Measurements from ENCODE around the gene RHNO1. TPM values are rescaled to one million over a fixed set of nuclear protein-coding genes. Genes with fewer than 3 reads are reported as not detected.
"Not testable (repeated sequence)": the region's sequence is repeated elsewhere in the genome, so short reads cannot be mapped to it uniquely, and the experiment has no call there.

RHNO1 gene
- total and polyA plus RNA-seq, 4 donors: 11.0 to 19.0 (median 15.2) TPM

GRCh38 chr12:2858334-2858733, 18.7 kb upstream of the RHNO1 start:
- no peak overlapping the region for H3K9ac ChIP-seq (ENCODE audit: insufficient read depth in 1 of 2, low read length in 2 of 2)
- peak overlapping the region in 1 of 2 donors; percentile 10 for H3K27ac ChIP-seq (ENCODE audit: low read depth in 1 of 2, low read length in 1 of 2)
- no peaks in the 10 kb centered on the region for H3K27me3 ChIP-seq (ENCODE audit: control insufficient read depth in 3 of 3, insufficient read depth in 3 of 3, low read length in 2 of 3)
- TF ChIP-seq CTCF (IDR thresholded peaks at IDR 0.05; ENCODE audit: control extremely low read depth, extremely low read depth): no peak
- H3K9me3 ChIP-seq (ENCODE audit: control insufficient read depth in 4 of 4, insufficient read depth in 3 of 4, low read length in 3 of 4): no peaks in the 10 kb centered on the region
- DNase-seq (no peak), ATAC-seq (ENCODE audit: insufficient read depth, low FRiP score) (no peak)
- no peaks in the 10 kb centered on the region for H3K4me1 ChIP-seq (ENCODE audit: control insufficient read depth in 5 of 5, insufficient read depth in 5 of 5, low read length in 5 of 5)
- 92 to 93% methylated on average over 2 of the region's 2 CpGs for WGBS, 2 donors
- H3K36me3 ChIP-seq (ENCODE audit: control insufficient read depth in 4 of 4, insufficient read depth in 4 of 4, low read length in 4 of 4): peaks cover 0 to 15% (median 6%) of the 10 kb centered on the region in 4 donors
- H3K4me3 ChIP-seq: no peak overlapping the region

GRCh38 chr12:2858944-2859421, 18.0 kb upstream of the RHNO1 start:
- H3K4me1 ChIP-seq (ENCODE audit: control insufficient read depth in 5 of 5, insufficient read depth in 5 of 5, low read length in 5 of 5): no peaks in the 10 kb centered on the region
- no peak overlapping the region for H3K4me3 ChIP-seq
- ATAC-seq (ENCODE audit: insufficient read depth, low FRiP score): no peak
- peaks cover 0 to 16% (median 6%) of the 10 kb centered on the region in 4 donors for H3K36me3 ChIP-seq (ENCODE audit: control insufficient read depth in 4 of 4, insufficient read depth in 4 of 4, low read length in 4 of 4)
- TF ChIP-seq CTCF (IDR thresholded peaks at IDR 0.05; ENCODE audit: control extremely low read depth, extremely low read depth): no peak
- 81 to 86% methylated on average over 12 of the region's 12 CpGs for WGBS, 2 donors
- no peak overlapping the region for H3K27ac ChIP-seq (ENCODE audit: low read depth in 1 of 2, low read length in 1 of 2)
- DNase-seq: peak in 1 of 3 donors; percentile 15
- H3K9ac ChIP-seq (ENCODE audit: insufficient read depth in 1 of 2, low read length in 2 of 2): no peak overlapping the region
- H3K9me3 ChIP-seq (ENCODE audit: control insufficient read depth in 4 of 4, insufficient read depth in 3 of 4, low read length in 3 of 4): no peaks in the 10 kb centered on the region
- no peaks in the 10 kb centered on the region for H3K27me3 ChIP-seq (ENCODE audit: control insufficient read depth in 3 of 3, insufficient read depth in 3 of 3, low read length in 2 of 3)

GRCh38 chr12:2860170-2860569, 16.9 kb upstream of the RHNO1 start:
- Histone ChIP-seq H3K4me1 (ENCODE audit: control insufficient read depth in 5 of 5, insufficient read depth in 5 of 5, low read length in 5 of 5) (no peaks in the 10 kb centered on the region), H3K36me3 (ENCODE audit: control insufficient read depth in 4 of 4, insufficient read depth in 4 of 4, low read length in 4 of 4) (peaks cover 0 to 21% (median 6%) of the 10 kb centered on the region in 4 donors), H3K9me3 (ENCODE audit: control insufficient read depth in 4 of 4, insufficient read depth in 3 of 4, low read length in 3 of 4) (no peaks in the 10 kb centered on the region), H3K4me3 (no peak overlapping the region), H3K9ac (ENCODE audit: insufficient read depth in 1 of 2, low read length in 2 of 2) (no peak overlapping the region), H3K27me3 (ENCODE audit: control insufficient read depth in 3 of 3, insufficient read depth in 3 of 3, low read length in 2 of 3) (no peaks in the 10 kb centered on the region), H3K27ac (ENCODE audit: low read depth in 1 of 2, low read length in 1 of 2) (no peak overlapping the region)
- TF ChIP-seq CTCF (IDR thresholded peaks at IDR 0.05; ENCODE audit: control extremely low read depth, extremely low read depth): no peak
- ATAC-seq (ENCODE audit: insufficient read depth, low FRiP score) (no peak), DNase-seq (no peak)

GRCh38 chr12:2862876-2863275, 14.1 kb upstream of the RHNO1 start:
- Histone ChIP-seq H3K27me3 (ENCODE audit: control insufficient read depth in 3 of 3, insufficient read depth in 3 of 3, low read length in 2 of 3) (no peaks in the 10 kb centered on the region), H3K36me3 (ENCODE audit: control insufficient read depth in 4 of 4, insufficient read depth in 4 of 4, low read length in 4 of 4) (peaks cover 0 to 25% (median 4%) of the 10 kb centered on the region in 4 donors), H3K9ac (ENCODE audit: insufficient read depth in 1 of 2, low read length in 2 of 2) (no peak overlapping the region), H3K27ac (ENCODE audit: low read depth in 1 of 2, low read length in 1 of 2) (no peak overlapping the region), H3K9me3 (ENCODE audit: control insufficient read depth in 4 of 4, insufficient read depth in 3 of 4, low read length in 3 of 4) (no peaks in the 10 kb centered on the region), H3K4me1 (ENCODE audit: control insufficient read depth in 5 of 5, insufficient read depth in 5 of 5, low read length in 5 of 5) (no peaks in the 10 kb centered on the region), H3K4me3 (no peak overlapping the region)
- no peak for TF ChIP-seq CTCF (IDR thresholded peaks at IDR 0.05; ENCODE audit: control extremely low read depth, extremely low read depth)
- DNase-seq: no peak
- no peak for ATAC-seq (ENCODE audit: insufficient read depth, low FRiP score)
- 94 to 95% methylated on average over 7 of the region's 7 CpGs for whole genome bisulfite sequencing, 2 donors

- not testable (repeated sequence) for H3K9ac ChIP-seq (ENCODE audit: insufficient read depth in 1 of 2, low read length in 2 of 2); ATAC-seq (ENCODE audit: insufficient read depth, low FRiP score); DNase-seq; H3K9me3 ChIP-seq (ENCODE audit: control insufficient read depth in 4 of 4, insufficient read depth in 3 of 4, low read length in 3 of 4); H3K4me1 ChIP-seq (ENCODE audit: control insufficient read depth in 5 of 5, insufficient read depth in 5 of 5, low read length in 5 of 5); H3K4me3 ChIP-seq; H3K27ac ChIP-seq (ENCODE audit: low read depth in 1 of 2, low read length in 1 of 2); H3K27me3 ChIP-seq (ENCODE audit: control insufficient read depth in 3 of 3, insufficient read depth in 3 of 3, low read length in 2 of 3)
- WGBS, 2 donors: 93 to 96% methylated on average over 7 of the region's 7 CpGs
- H3K36me3 ChIP-seq (ENCODE audit: control insufficient read depth in 4 of 4, insufficient read depth in 4 of 4, low read length in 4 of 4): peaks cover 0 to 19% (median 3%) of the 10 kb centered on the region in 4 donors
Measured at GRCh38 chr12:2863402-2863801, 13.6 kb upstream of the RHNO1 start.

All from lung (tissue), 12 donors.